Smooth muscle cell of the brain vasculature (primary cell): ENCODE measurements around the gene PIK3R4.

Experiments used
- DNase-seq: peaks from one replicate; pipeline ENCODE4 v3.0.0-alpha.2; 2012; ENCODE audit warnings: low read depth, low spot score

Gene PIK3R4

GRCh38 chr3:130688697-130689470 is 57.7 kb downstream of the PIK3R4 start:
- DNase-seq: no peak

DNA sequence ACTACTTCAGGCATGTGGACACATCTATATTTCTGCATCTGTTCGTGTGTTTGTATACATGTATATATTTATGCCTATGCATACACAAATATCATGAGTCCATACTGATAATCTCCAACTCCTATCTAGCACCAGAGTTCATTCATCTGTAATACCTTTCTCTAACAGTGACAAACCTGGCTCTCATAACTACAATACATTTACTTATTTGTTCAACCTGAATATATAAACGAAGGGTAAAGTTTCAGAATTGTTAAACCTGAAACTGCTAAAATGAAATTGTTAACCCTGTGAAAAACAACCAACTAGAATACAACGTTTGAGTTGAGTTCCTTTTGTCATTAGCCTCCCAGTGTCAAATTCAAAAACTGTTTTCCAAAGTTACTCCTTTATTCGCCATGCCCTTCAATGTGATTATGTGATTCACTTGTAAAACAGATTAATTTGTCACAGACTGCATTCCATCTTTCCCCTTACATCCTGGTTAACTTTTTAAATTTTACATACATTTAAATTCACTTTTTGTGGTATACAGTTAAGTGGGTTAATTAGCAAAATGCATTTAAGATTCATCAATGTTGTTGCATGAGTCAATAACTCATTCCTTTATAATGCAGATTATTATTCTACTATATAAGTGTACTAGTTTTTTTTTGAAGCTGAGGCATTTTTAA is 58.5 kb downstream of the PIK3R4 start:
- DNase-seq: no peak

- DNase-seq: no peak
Measured at GRCh38 chr3:130687327-130687726, 59.3 kb downstream of the PIK3R4 start.

DNA sequence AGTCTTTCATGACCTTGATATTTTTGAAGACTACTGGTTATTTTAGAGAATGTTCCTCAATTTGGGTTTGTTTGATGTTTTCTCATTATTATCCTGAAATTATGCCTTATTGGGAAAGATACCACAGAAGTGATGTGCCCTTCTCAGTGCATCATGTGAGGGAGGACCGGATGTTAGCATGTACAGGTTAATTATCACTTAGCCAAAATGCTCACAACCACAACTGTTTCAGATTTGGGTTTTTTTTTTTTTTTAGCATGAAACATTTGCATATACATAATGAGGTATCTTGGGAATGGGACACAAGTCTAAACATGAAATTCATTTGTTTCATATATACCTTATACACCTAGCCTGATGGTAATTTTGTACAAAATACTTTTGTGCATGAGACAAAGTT is 59.8 kb downstream of the PIK3R4 start:
- DNase-seq: no peak

GRCh38 chr3:130682131-130682530 is 64.5 kb downstream of the PIK3R4 start:
- no peak for DNase-seq

DNA sequence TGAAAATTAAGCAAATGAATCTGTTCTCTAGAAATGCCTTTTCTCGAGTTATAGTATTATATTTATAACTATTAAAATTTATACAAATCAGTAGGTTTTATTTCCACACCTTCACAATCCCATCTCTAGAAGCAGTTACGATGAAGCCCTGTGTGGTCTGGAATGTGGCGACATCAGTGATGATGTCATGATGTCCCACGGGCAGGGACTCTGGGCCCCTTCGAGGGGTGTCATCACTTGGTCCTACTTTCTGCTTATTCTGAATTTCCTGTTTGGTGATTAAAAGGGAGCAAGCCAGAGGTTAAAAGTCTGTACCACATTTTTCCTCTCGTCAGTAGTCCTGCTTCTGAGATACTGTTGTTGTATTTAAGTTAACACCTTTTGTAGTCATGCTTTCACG is 67.4 kb downstream of the PIK3R4 start:
- no peak for DNase-seq

GRCh38 chr3:130677343-130677742 is 69.3 kb downstream of the PIK3R4 start:
- no peak for DNase-seq

DNA sequence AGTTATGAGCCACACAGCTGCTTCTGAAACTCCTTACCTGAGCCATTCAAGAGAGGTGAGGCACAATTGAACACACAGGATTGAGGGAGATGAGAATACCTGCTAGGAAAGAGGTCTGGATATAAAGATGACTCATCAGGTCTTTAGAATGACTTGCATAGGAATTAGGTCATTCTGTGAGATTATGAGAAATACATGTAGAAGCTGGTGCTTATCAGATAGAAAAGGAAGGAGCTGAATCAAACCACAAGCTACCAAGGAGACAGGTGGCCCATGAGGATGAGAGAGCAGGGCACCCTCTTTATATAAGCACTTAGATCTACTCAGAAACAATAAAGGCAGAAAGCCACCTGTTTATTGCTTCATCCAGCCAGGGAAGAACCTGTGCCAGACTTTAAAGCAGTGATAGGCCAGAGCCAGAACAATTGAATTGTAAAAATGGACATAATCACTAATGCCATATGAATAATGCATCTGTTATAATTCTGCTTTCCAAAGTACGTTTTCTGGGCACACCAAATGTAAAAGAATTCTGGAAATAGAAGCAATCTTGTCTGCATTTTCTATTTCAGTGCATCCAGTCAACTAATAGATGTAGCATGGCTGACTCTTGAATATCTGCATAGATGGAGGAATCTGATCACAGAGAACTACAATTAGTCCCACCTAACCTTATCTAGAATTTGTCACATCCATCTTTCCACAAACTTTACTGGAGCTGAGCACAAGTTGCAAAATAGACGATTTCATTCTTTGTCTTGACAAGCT is 74.9 kb downstream of the PIK3R4 start:
- no peak for DNase-seq

GRCh38 chr3:130669740-130670139 is 76.9 kb downstream of the PIK3R4 start:
- no peak for DNase-seq

- DNase-seq: no peak
Measured at GRCh38 chr3:130663092-130663491, 83.5 kb downstream of the PIK3R4 start.

- DNase-seq: no peak
Measured at GRCh38 chr3:130662501-130662996, 84.1 kb downstream of the PIK3R4 start.

- DNase-seq: no peak
Measured at GRCh38 chr3:130661140-130661891, 85.3 kb downstream of the PIK3R4 start.

- DNase-seq: no peak
Measured at GRCh38 chr3:130659911-130660310, 86.7 kb downstream of the PIK3R4 start.

DNA sequence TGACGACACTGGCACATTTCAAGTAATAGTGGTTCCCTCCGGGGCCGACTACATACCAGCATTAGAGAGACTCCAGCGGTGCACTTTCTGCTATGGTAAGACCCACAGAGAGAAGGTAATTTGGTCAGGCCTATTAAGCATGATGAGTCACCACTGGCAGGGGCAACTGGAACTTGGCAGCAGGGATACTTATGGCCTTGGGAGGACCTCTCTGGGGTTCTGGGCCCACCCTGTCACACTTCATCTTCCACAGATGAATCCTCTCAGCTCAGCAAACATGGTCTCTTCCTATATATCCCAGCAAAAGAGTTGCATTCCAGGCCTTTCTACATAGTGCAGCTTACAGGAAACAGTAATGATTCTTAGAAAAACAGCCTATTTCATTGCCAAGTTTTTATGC is 88.0 kb downstream of the PIK3R4 start:
- DNase-seq: no peak

DNA sequence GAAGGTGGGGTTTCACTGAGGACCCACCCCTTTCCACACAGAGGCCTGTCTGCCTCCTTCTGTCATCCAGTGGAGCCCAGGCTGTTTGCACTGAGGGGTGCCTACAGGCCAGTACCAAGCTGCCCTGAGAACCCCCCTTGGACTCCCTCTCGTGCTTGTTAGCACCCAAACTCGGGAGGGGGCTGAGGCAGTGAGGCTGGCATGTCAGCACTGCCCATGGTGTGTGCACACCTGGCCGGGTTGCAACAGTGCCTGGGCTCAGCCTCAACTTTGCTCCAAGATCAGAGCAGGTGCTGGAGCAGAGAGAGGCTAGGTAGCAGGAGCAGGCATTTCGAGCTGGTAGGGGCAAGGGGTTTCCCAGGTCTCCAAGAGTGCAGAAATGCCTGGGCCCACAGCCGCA is 90.0 kb downstream of the PIK3R4 start:
- no peak for DNase-seq

- no peak for DNase-seq
Measured at GRCh38 chr3:130654921-130655320, 91.7 kb downstream of the PIK3R4 start.

DNA sequence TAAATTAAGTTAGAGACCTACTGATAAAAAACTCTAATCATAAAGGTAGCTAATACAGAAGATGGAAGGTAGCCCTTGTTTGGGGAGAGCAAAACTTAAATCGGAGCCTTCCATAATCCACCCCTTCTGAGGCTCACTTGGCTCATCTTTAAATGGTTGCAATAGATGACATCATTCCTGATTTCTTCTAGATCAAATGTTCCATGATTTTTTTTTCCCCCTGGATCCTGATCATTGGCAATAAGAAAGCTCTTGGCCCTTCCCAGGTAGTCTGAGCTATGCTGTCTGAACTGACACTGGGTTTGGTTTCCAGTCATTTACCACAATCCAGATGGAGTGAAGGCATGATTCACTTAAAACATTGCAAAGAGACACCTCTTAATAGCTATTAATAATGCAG is 92.5 kb downstream of the PIK3R4 start:
- no peak for DNase-seq

DNA sequence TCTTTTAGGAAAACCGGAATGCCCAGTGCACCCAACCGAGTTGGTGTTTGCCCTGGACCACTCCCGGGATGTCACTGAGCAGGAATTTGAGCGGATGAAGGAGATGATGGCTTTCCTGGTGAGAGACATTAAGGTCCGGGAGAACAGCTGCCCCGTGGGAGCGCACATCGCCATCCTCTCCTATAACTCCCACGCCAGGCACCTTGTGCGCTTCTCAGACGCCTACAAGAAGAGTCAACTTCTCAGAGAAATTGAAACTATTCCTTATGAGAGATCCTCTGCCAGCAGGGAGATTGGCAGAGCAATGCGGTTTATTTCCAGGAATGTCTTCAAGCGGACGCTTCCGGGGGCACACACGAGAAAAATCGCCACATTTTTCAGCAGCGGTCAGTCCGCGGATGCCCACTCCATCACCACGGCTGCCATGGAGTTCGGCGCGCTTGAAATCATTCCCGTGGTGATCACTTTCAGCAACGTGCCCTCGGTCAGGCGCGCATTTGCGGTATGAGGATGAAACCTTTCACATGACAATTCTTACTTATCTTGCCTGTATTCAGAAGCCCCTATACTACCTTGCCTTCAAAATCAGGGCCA is 97.5 kb downstream of the PIK3R4 start:
- DNase-seq: no peak

GRCh38 chr3:130648293-130648692 is 98.3 kb downstream of the PIK3R4 start:
- DNase-seq: no peak

DNA sequence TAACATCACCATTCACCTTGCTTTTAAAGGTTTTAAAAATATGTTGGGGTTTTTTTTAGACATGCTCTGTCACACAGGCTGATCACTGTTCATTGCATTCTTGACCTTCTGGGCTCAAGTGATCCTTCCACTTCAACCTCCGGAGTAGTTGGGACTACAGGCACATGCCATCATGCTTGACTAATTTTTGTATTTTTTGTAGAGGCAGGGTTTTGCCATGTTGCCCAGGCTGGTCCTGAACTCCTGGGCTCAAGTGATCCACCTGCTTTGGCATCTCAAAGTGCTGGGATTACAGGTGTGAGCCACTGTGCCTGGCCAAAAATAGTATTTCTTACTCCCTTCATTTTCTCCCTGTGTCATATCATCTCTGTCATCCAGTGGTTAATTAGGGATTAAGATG is 101.4 kb downstream of the PIK3R4 start:
- DNase-seq: no peak

DNA sequence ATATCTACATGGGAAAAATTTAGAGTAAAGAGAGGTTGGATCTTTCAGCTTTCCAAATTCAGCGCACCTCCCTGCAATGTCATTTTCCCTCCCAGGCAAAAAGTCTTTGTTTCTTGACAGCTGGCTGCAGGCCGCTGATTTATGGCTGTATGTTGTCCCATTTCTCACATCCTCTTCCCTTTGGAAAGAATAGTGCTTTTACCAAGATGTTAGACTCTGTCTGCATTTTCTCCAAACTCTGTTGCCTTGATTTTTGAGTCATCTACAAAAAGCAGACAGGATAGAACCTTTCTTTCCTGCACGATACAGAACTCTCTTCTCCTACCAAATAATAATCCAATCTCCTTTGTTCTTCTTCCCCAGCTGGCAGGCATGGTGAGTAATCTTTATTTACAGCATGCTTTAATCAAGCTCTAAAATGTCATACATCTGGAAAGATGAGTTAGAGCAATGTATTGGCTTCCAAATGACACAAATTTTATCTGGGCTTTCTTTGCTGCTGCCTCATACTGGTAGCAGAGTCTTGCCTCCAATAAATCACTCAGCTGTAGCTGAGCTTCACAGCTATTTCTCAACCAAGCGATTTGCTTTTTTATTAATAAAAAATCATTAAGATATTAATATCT is 101.9 kb downstream of the PIK3R4 start:
- no peak for DNase-seq
